HG02943 (cell line): Measurements from ENCODE around the gene SRRT.

ENCODE experiments used
- ATAC-seq: cut with Tn5 transposase; IDR thresholded peaks from one replicate; pipeline ENCODE4 v1.9.1; 2021; ENCODE audit warnings: mild to moderate bottlenecking, low read depth, moderate library complexity; ENCODE audit not compliant: unreplicated experiment

Gene SRRT

DNA sequence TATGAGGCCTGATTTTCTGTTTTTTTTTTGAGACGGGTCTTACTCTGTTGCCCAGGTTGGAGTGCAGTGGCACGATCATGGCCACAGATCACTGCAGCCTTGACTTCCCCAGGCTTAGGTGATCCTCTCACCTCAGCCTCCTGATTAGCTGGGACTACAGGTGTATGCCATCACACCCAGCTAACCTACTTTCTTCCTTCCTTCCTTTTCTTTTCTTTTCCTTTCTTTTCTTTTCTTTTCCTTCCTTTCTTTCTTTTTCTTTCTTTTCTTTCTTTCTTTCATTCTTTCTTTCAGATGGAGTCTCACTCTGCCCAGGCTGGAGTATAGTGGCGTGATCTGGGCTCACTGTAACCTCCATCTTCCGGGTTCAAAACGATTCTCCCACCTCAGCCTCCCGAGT lies 3.8 kb downstream of the SRRT start:
- no peak for ATAC-seq

DNA sequence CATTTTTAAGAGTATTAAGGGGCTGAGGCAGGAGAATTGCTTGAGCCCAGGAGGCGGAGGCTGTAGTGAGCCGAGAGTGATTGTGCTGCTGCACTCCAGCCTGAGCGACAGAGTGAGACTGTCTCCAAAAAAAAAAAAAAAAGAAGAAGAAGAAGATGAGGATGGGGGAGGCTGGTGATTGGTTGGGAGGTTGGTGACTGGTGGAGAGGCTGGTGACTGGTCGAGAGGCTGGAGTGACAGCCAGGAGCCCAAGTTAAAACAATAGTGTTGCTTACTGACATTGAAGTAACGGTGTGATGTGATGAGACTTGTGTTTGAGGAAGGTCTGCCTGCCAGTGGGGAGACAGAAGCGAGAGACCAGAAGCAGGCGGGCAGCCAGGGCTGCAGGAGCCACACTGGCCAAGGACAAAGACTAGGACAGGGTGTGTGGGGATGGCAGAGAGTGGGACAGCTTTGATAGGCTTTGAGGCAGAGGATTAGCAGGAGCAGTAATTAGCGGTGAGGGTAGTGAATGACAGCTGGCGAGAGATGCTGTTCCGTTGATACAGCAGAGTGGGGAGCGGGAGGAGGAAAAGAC lies 4.9 kb downstream of the SRRT start:
- no peak for ATAC-seq

DNA sequence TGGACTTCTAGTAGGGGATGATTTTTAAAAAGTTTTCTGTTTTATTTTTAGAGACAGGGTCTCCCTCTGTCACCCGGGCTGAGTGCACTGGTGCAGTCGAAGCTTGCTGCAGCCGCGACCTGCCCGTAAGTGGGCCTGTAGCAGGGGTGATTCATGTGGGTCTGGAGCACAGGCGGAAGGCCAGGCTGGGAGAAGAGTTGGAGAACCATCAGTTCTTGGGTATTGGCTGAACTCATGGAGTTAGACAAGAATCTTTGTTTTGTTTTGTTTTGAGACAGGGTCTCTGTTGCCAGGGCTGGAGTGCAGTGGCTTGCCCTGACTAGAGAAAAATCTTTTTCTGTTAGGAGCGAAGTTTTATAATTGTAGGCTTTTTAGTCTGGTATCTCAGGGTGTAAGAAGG lies 5.7 kb downstream of the SRRT start:
- ATAC-seq, result no peak

DNA sequence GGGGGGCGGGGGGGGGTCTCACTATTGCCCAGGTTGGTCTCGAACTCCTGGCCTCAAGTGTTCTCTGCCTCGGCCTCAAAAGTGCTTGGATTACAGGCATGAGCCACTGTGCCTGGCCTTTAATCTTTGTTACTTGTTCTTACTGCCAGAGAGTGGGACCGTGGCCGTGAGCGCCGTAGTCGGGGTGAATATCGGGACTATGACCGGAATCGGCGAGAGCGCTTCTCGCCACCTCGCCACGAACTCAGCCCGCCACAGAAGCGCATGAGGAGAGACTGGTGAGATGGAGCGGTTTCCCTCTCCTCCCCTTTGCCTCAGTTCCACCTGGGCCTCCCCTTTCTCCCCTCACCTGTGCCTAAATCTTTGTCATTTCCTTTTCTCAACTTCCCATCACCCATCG lies 6.2 kb downstream of the SRRT start:
- no peak for ATAC-seq

DNA sequence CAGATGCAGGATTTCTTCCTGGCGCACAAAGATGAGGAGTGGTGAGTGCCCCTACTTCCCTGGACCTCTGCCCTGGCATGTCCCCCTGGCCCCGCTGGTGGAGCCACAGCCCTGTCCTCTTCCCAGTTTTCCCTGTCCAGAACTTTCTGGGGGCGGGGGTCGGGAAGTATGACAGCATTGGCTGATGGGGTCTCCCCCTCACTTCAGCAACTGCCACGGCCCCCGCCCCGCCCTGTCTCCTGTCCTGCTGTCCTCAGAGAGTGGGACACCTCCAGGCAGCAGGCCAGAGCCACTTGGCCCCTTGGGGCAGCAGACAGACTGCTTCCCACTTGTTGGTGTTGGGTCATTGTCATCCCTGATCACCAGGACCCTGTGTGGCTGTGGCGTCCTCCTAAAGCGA lies 7.3 kb downstream of the SRRT start:
- no peak for ATAC-seq

DNA sequence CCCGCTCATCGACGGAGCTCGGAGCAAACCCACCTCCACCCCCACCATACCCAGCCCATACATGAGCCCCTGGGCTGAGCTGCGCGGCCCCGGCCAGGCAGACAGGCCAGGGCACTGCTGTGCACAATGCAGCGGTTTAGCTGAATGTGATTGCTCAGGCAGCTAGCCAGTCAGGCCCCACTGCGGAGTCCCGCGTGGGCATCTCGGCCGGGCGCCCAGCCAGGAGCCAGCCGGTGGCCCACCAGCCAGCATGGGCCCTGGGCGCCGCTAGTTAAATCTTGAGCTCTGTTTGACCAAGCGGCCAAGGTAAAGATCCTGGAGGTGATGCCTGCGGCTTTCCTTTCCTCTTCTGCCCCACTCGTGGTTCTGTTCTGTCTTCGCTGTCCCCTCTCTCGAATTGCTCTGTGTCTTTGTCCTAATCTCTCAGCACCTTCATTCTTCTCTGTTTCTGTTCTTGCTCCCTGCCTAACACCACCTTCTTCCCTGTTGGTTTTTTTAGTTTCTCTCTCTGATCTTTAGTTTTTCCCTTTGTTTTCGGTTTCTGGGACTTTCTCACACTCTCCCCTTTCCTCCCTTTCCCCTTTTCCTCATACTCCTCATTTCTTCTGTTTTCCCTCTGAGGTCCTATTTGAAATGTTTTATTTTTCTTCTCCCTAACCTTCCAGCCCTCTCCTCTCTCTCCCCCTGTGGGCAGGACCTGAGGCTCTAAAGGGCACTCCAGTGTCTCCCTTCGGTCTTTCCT lies 8.1 kb downstream of the SRRT start:
- ATAC-seq, result no peak

DNA sequence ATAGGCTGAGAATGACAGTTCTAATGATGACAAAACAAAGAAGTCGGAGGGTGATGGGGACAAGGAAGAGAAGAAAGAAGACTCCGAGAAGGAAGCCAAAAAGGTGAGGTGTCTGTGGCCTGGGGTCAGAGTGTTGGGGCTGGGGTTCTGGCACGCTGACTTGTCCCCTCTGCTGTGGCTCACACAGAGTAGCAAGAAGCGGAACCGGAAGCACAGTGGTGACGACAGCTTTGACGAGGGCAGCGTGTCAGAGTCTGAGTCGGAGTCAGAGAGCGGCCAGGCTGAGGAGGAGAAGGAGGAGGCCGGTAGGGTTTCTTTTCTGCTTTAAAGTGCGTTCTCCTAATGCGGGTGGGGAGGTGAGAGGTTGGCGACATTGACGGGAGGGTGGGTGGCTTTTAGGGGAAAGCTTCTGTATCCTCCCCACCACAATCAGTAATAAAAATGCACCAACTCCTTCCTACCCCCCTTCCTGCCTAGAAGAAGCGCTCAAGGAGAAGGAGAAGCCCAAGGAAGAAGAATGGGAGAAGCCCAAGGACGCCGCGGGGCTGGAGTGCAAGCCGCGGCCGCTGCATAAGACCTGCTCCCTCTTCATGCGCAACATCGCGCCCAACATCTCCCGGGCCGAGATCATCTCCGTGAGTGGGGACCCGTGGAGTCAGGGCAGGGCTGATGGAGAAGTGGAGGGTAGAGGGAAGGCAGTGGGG lies 10.0 kb downstream of the SRRT start:
- no peak for ATAC-seq

DNA sequence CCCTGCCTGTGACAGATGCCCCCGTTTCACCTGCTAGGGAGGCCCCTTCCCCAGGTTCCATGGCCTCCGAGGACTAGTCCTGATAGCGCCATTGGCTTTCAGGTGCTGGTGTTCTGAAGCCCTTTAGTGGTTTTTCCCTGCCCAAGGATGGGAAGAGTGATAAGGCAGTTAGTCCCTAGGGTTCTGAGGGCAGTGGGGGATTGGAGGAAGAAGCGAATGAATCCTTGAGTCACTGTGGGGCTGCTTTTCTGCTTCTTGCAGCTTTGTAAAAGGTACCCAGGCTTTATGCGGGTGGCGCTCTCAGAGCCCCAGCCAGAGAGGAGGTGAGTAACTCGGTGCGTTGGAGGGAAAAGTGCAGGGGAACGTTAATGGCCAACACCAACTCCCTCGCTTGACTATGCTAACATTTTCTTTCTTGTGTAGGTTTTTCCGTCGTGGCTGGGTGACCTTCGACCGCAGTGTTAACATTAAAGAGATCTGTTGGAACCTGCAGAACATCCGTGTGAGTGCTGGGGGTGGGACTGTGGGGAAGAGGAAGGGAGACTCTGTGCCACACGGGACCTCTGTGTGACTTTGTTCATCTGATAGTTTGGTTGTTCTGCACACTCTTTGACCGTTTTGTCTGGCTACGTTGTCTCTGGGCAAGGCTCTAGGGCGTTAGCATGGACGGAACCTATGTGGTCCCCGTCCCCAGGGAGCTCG lies 10.7 kb downstream of the SRRT start:
- ATAC-seq, result no peak

DNA sequence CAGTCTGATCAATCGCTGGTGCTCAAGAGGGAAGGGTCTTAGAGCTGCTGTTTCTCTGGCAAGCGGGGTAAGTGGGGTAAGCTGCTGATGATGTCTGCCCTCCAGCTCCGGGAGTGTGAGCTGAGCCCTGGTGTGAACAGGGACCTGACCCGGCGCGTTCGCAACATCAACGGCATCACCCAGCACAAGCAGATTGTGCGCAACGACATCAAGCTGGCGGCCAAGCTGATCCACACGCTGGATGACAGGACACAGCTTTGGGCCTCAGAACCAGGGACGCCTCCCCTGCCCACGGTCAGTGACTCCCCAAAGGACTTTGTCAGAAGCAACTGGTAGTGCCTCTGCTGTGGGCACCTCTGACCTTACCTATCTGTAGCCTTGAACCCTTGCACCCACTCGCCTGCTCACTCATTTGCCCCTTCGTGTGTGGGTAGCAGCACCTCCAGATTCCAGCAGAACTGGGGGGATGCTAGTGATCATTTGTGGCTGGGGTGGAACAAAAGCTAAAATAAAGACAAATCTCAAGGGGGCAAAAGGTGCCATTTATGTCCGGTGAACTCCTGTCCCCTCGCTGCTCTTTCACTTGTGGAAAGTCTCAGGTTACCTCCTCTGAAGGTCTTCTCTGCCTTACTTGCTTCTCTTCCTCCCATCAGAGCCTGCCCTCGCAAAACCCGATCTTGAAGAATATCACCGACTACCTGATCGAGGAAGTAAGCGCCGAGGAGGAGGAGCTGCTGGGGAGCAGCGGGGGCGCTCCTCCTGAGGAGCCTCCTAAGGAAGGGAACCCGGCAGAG lies 11.4 kb downstream of the SRRT start:
- no peak for ATAC-seq

DNA sequence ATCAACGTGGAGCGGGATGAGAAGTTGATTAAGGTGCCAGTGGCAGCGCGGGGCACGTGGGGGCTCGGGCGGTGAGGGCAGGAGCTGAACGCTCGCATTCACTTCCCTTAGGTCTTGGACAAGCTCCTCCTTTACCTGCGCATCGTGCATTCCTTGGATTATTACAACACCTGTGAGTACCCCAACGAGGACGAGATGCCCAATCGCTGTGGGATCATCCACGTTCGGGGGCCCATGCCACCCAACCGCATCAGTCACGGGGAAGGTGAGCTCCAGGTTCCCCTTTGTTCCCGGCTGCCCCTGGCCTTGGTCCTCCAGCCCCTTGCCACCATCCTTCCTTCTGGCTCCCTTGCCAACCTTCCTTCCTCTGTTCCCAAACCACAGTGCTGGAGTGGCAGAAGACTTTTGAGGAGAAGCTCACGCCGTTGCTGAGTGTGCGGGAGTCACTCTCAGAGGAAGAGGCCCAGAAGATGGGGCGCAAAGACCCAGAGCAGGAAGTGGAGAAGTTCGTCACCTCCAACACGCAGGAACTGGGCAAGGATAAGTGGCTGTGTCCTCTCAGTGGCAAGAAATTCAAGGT lies 12.1 kb downstream of the SRRT start:
- ATAC-seq, result no peak

DNA sequence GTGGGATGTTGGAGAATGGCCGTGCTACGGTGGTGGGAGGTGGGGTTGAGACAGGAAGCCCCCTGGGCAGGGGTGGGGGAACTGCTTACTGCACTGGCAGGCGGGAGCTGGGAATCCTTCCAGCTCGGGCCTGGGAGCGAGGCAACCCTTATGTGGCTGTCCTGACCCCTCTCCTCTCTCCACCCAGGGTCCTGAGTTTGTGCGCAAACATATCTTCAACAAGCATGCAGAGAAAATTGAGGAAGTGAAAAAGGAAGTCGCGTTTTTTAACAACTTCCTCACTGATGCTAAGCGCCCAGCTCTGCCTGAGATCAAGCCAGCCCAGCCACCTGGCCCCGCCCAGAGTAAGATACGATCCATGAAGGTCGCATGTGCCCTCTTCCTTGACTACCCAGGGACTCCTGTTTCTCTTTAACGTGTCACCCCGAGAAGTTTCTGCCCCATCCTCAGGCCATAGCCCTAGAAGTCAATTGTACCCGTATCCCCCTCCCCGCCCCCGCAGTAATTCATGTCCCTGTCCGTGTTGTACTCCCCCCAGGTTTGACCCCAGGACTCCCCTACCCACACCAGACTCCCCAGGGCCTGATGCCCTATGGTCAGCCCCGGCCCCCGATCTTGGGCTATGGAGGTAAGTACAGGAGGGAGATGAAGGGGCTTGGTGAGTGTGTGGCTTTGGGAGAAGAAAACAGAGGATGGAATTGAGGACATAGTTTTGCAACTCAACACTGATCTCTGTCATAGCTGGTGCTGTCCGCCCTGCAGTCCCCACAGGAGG lies 12.8 kb downstream of the SRRT start:
- peak; percentile 45 for ATAC-seq

DNA sequence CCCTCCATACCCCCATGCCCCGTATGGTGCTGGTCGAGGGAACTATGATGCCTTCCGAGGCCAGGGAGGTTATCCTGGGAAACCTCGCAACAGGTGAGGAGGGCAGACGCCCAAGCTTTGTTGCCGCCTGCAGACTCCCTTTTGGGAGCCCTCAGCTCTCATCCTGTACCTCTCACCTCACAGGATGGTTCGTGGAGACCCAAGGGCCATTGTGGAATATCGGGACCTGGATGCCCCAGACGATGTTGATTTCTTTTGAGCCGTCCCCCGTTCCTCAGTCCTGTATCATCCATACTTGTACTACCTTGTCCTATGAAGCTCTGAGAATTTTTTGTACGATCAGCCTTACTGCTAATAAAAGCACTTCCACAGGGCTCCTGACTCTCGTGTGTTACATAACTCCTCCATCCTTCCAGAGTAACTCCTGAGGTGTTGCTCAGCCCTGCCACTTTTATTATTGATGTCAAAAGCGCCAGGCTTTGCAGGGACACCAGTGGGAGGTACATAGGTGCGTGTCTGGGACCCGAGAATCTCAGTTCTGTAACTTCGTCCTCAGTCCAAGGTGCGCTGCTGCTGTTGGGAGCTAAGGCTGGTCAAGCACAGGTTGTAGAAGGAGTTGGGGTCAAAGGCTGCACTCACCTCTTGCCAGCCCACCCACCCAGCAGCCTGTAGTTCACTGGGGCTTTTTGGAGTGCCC lies 13.5 kb downstream of the SRRT start:
- no peak for ATAC-seq

DNA sequence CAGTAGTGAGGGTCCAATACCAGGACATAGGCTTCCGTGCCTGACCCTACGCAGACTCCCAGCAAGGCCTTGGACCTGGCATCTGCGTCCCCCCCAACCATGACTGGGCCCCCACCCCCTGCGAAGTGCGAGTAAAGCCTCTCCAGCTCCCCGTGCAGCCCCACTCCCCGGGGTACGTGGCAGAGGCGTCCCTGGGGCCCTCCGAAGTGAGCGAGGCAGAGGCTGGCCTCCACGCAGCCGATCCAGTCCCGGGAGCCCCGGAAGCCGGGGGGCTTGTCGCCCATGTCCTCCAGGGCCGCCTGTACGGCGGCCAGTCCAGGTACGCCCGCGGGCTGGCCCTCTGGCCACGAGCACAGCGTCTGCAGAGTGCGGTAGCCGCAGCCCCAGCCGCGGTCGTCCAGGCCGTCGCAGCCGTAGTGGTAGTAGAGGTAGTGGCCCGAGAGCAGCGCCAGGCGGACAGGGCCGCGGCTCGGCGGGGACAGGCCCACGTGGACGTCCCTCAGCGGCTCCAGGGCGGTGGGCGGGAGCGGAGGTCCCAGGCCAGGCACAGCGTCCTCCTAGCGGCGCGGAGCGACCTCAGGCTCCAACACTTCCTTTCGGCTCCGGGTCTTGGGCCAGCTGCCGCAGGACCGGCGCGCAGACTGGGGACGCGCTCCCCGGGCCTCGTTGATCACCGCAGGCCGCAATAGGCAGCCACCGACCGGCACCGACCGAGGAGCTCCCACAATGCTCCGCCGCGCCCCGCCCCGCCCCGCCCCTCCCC lies 14.3 kb downstream of the SRRT start, which contains the start of gene UFSP1:
UFSP1 (minus strand) TSS at position 728 of the 763 bp plus-strand sequence; CDS start at position 284, 444 bp downstream.
- ATAC-seq, result peak; percentile 22

DNA sequence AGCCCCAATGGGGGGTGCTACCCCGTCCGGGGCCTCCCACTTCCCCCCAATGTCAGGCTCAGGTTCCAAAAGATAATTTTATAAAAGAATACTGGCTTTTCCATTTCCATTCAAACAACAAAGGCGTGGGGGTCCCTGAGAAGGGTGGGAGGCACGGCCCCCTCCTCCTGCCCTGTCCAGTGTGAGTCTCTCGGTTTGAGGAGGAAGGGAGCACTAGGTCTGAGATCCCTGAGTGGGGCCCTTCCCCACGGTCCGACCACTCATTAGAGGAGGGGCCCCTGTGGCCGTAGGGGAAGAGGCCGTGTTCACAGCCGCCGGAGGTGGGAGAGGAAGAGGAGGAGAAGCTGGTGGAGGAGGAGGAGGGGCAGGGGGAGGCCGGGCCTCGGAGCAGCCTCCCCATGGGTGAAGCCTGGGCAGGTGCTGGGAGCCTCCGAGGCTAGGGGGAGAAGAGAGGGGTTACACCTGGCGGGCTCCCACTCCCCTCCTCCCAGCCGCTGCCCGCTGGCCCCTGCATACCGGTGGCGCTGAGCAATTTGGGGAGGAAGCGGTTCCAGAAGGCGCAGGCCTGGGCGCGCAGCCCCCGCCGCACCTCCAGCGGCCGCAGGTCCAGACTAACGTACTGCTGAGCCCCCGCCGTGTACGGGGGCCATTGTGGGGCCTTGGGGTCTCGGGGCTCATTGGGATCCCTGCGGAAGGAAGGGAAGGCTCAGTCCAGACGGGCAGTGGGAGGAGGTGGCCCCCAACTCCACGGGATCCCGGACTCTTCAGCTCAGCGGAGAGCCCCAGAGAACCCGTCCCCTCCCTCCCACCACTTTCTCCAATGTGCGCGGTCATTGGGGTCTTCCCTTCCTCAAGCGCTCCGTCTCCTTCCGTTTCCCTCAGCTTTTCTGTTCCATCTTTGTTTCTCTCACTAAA lies 16.0 kb downstream of the SRRT start:
- ATAC-seq, result no peak

DNA sequence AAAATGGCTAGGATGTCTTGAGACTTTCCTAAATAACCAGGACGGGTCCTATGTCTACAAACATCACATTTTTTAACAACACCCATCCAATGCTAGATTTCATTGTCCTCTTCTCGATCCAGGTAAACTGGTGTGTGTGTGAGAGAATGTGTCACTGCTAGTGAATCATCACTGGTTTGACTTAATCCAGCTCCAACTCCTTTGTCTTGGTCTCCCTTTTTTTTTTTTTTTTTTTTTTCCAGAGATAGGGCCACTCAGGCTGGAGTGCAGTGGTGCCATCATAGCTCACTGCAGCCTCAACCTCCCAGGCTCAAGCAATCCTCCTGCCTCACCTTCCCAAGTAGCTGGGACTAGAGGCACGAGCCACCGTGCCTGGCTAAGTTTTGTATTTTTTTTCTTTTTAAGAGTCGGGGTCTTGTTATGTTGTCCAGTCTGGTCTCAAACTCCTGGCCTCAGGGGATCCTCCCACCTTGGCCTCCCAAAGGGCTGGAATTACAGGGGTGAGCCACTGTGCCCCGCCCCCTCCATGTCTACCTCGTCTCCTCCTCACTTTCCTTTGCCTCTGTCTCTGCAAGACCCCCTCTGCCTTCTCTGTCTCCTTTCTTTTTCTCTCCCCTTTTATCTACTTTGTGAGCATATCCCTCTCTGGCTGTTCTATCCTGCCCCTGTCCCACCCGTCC lies 16.8 kb downstream of the SRRT start:
- no peak for ATAC-seq
